ENCODE measurements around the gene CST4.

Gene CST4

GRCh38 chr20:23651117-23651516 lies 37.7 kb downstream of the CST4 start:
- no peak for TF ChIP-seq CTCF (IDR thresholded peaks at IDR 0.05)
- no peak for TF ChIP-seq ZFX (IDR thresholded peaks at IDR 0.05; ENCODE audit: borderline replicate concordance)

GRCh38 chr20:23649830-23650417 lies 38.9 kb downstream of the CST4 start:
- H3K27ac ChIP-seq: no peak overlapping the region
- TF ChIP-seq ZFX (IDR thresholded peaks at IDR 0.05; ENCODE audit: borderline replicate concordance) (no peak), CTCF (IDR thresholded peaks at IDR 0.05) (no peak)

More at GRCh38 chr20:23651117-23651516, 37.7 kb downstream of the CST4 start:
- no peak overlapping the region for H3K27ac ChIP-seq

GRCh38 chr20:23649242-23649641 lies 39.6 kb downstream of the CST4 start:
- TF ChIP-seq CTCF (IDR thresholded peaks at IDR 0.05): no peak
- no peak for TF ChIP-seq ZFX (IDR thresholded peaks at IDR 0.05; ENCODE audit: borderline replicate concordance)
- no peak overlapping the region for H3K27ac ChIP-seq

GRCh38 chr20:23647346-23647745 lies 41.5 kb downstream of the CST4 start:
- H3K27ac ChIP-seq: no peak overlapping the region
- no peak for TF ChIP-seq ZFX (IDR thresholded peaks at IDR 0.05; ENCODE audit: borderline replicate concordance)
- no peak for TF ChIP-seq CTCF (IDR thresholded peaks at IDR 0.05)

GRCh38 chr20:23646106-23646873 lies 42.5 kb downstream of the CST4 start:
- TF ChIP-seq CTCF (IDR thresholded peaks at IDR 0.05) (no peak), ZFX (IDR thresholded peaks at IDR 0.05; ENCODE audit: borderline replicate concordance) (no peak)
- no peak overlapping the region for H3K27ac ChIP-seq

- H3K27ac ChIP-seq: no peak overlapping the region
- no peak for TF ChIP-seq ZFX (IDR thresholded peaks at IDR 0.05; ENCODE audit: borderline replicate concordance)
- TF ChIP-seq CTCF (IDR thresholded peaks at IDR 0.05): no peak
Measured at GRCh38 chr20:23645575-23645974, 43.3 kb downstream of the CST4 start.

GRCh38 chr20:23644164-23644563 lies 44.7 kb downstream of the CST4 start:
- no peak overlapping the region for H3K27ac ChIP-seq
- TF ChIP-seq CTCF (IDR thresholded peaks at IDR 0.05) (no peak), ZFX (IDR thresholded peaks at IDR 0.05; ENCODE audit: borderline replicate concordance) (no peak)

Data from 22Rv1 (cell line).